Mesendoderm (in vitro differentiated cells): ENCODE data around the gene ACOX1.

ENCODE experiments used
- DNase-seq: peaks from one replicate; pipeline ENCODE4 v3.0.0; 2013
- H2AK5ac ChIP-seq: 2 replicates; pipeline ENCODE4 v1.6.1; 2013; ENCODE audit warnings: low read length, inconsistent platforms
- H2BK120ac ChIP-seq: 2 replicates; pipeline ENCODE4 v1.6.1; 2013; ENCODE audit warnings: low read depth, mild to moderate bottlenecking, low read length, moderate library complexity, mixed read lengths
- H2BK15ac ChIP-seq: replicated peaks from 2 replicates; pipeline ENCODE4 v1.6.1; 2013; ENCODE audit warnings: low read depth, mild to moderate bottlenecking, moderate library complexity
- H2BK5ac ChIP-seq: 2 replicates; pipeline ENCODE4 v1.6.1; 2013; ENCODE audit warnings: low read length, inconsistent platforms
- H3K18ac ChIP-seq: 2 replicates; pipeline ENCODE4 v1.6.1; 2013; ENCODE audit warnings: mild to moderate bottlenecking, low read length, mixed read lengths
- H3K23ac ChIP-seq: one replicate; pipeline ENCODE4 v1.6.1; 2013; ENCODE audit warnings: low read length
- H3K27ac ChIP-seq: 2 replicates; pipeline ENCODE4 v1.5.1; 2013; ENCODE audit warnings: low read depth, mild to moderate bottlenecking, inconsistent platforms, low read length, moderate library complexity
- H3K27me3 ChIP-seq: 2 replicates; pipeline ENCODE4 v1.6.1; 2013; ENCODE audit warnings: low read length, control low read depth, mild to moderate bottlenecking, inconsistent platforms; ENCODE audit not compliant: insufficient read depth, poor library complexity
- H3K36me3 ChIP-seq: 2 replicates; pipeline ENCODE4 v1.6.1; 2013; ENCODE audit warnings: low read length, inconsistent platforms; ENCODE audit not compliant: control insufficient read depth, insufficient read depth
- H3K4ac ChIP-seq: one replicate; pipeline ENCODE4 v1.6.1; 2013; ENCODE audit warnings: low read depth, mild to moderate bottlenecking, low read length, moderate library complexity
- H3K4me1 ChIP-seq: 2 replicates; pipeline ENCODE4 v1.6.1; 2013; ENCODE audit warnings: low read depth, low read length, inconsistent platforms; ENCODE audit not compliant: control insufficient read depth
- H3K4me2 ChIP-seq: 2 replicates; pipeline ENCODE4 v1.6.1; 2013; ENCODE audit warnings: low read length
- H3K4me3 ChIP-seq: 2 replicates; pipeline ENCODE4 v1.5.1; 2013; ENCODE audit warnings: mild to moderate bottlenecking, low read length
- H3K56ac ChIP-seq: one replicate; pipeline ENCODE4 v1.6.1; 2013; ENCODE audit warnings: low read length
- H3K79me1 ChIP-seq: 2 replicates; pipeline ENCODE4 v1.6.1; 2013; ENCODE audit warnings: low read length, inconsistent platforms
- H3K79me2 ChIP-seq: 2 replicates; pipeline ENCODE4 v1.6.1; 2013; ENCODE audit warnings: mild to moderate bottlenecking, low read length; ENCODE audit not compliant: control insufficient read depth, insufficient read depth
- H3K9ac ChIP-seq: 2 replicates; pipeline ENCODE4 v1.6.1; 2013; ENCODE audit warnings: low read length, inconsistent platforms
- H4K5ac ChIP-seq: one replicate; pipeline ENCODE4 v1.6.1; 2013; ENCODE audit warnings: low read length
- H4K8ac ChIP-seq: one replicate; pipeline ENCODE4 v1.6.1; 2013; ENCODE audit warnings: low read depth, mild to moderate bottlenecking, control low read depth, low read length, moderate library complexity
- WGBS: extraction: QIAGEN DNeasy Blood & Tissue Kit; methylation state at CpG from one replicate; pipeline ENCODE4 v1.1.7; 2013; ENCODE audit warnings: low lambda C conversion rate, missing lambda C conversion rate; ENCODE audit not compliant: insufficient coverage; ENCODE audit errors: extremely low coverage; 5-methylcytosine and 5-hydroxymethylcytosine counted together

Gene ACOX1

DNA sequence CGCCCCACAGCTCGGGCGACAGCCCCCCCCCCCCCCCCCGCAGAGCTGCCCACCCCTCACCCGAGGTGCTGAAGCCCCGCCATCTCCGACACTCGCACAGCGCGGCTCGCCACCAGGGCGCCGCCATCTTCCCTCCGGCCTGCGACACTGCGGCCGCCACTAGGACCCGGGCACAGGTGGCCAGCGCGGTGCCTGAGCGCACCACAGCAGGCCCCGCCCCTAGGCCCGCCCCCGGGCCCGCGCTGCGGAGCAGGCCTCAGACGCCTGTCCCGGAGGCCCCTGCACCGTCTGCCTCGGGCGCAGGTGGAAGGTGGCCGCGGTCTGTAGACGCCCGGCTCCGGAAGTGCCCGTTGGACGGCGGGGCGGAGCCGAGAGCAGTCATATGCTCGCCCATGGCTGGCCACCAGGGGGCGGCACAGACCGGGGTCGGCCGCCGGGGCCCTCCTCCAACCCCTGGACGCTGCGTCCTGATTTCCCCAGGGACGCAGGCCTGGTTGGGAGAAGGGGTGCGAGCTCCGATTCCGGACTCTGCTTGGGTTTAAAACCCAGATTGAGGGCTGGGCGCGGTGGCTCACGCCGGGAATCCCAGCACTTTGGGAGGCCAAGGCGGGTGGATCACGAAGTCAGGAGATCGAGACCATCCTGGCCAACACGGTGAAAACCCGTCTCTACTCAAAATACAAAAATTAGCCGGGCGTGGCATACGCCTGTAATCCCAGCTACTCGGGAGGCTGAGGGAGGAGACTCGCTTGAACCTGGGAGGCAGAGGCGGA lies 74.0 kb downstream of the ACOX1 start, which contains the start of gene MRPL38:
Gene MRPL38, minus strand, starts transcription at position 136 of the 773 bp plus-strand sequence. Its CDS starts 9 bp downstream, at position 127.
- Histone ChIP-seq H3K27me3 (no peaks in the 10 kb centered on the region), H3K4ac (peak within 1 kb of the TSS; percentile 64), H2AK5ac (no peak within 1 kb of the TSS), H3K18ac (peak within 1 kb of the TSS; percentile 65), H2BK120ac (no peak within 1 kb of the TSS), H2BK5ac (no peak within 1 kb of the TSS), H3K79me2 (peaks cover 5% of the 10 kb centered on the region), H4K5ac (no peak within 1 kb of the TSS), H3K23ac (no peak within 1 kb of the TSS), H3K79me1 (peaks cover 2% of the 10 kb centered on the region), H2BK15ac (no peak within 1 kb of the TSS), H3K36me3 (peaks cover 9% of the 10 kb centered on the region), H3K56ac (peak within 1 kb of the TSS; percentile 98), H3K4me1 (no peaks in the 10 kb centered on the region), H3K4me3 (peak within 1 kb of the TSS; percentile 95), H4K8ac (no peak within 1 kb of the TSS), H3K9ac (peak within 1 kb of the TSS; percentile 83), H3K27ac (peak within 1 kb of the TSS; percentile 77), H3K4me2 (peak within 1 kb of the TSS; percentile 89)
- WGBS: no CpG with 5 or more reads among the region's 69 CpGs
- DNase-seq: peak; percentile 98

GRCh38 chr17:75902406-75902805 lies 76.6 kb downstream of the ACOX1 start:
- no peaks in the 10 kb centered on the region for H3K27me3 ChIP-seq
- no peak overlapping the region for H3K56ac ChIP-seq
- no peak overlapping the region for H3K27ac ChIP-seq
- H3K4me2 ChIP-seq: no peak overlapping the region
- H3K4ac ChIP-seq: no peak overlapping the region
- no peak overlapping the region for H3K4me3 ChIP-seq
- no peaks in the 10 kb centered on the region for H3K4me1 ChIP-seq
- no CpG with 5 or more reads among the region's 6 CpGs for WGBS
- H2BK5ac ChIP-seq: no peak overlapping the region
- no peak overlapping the region for H2BK120ac ChIP-seq
- peaks cover 12% of the 10 kb centered on the region for H3K36me3 ChIP-seq
- no peak overlapping the region for H4K5ac ChIP-seq
- no peak overlapping the region for H4K8ac ChIP-seq
- no peak overlapping the region for H3K18ac ChIP-seq
- H2AK5ac ChIP-seq: no peak overlapping the region
- H3K79me2 ChIP-seq: peaks cover 5% of the 10 kb centered on the region
- peaks cover 2% of the 10 kb centered on the region for H3K79me1 ChIP-seq
- no peak overlapping the region for H2BK15ac ChIP-seq
- DNase-seq: no peak
- H3K9ac ChIP-seq: no peak overlapping the region
- no peak overlapping the region for H3K23ac ChIP-seq

- H3K4me3 ChIP-seq: no peak overlapping the region
- no peak for DNase-seq
- no peaks in the 10 kb centered on the region for H3K4me1 ChIP-seq
- H2AK5ac ChIP-seq: no peak overlapping the region
- H3K4ac ChIP-seq: no peak overlapping the region
- no CpG with 5 or more reads among the region's 18 CpGs for WGBS
- H3K79me2 ChIP-seq: peaks cover 5% of the 10 kb centered on the region
- H2BK15ac ChIP-seq: no peak overlapping the region
- peaks cover 2% of the 10 kb centered on the region for H3K79me1 ChIP-seq
- H3K36me3 ChIP-seq: peaks cover 12% of the 10 kb centered on the region
- H3K56ac ChIP-seq: no peak overlapping the region
- no peak overlapping the region for H4K8ac ChIP-seq
- no peak overlapping the region for H3K23ac ChIP-seq
- H2BK5ac ChIP-seq: no peak overlapping the region
- H3K4me2 ChIP-seq: no peak overlapping the region
- no peak overlapping the region for H4K5ac ChIP-seq
- no peak overlapping the region for H3K18ac ChIP-seq
- no peak overlapping the region for H3K27ac ChIP-seq
- H2BK120ac ChIP-seq: no peak overlapping the region
- H3K27me3 ChIP-seq: no peaks in the 10 kb centered on the region
- no peak overlapping the region for H3K9ac ChIP-seq
Measured at GRCh38 chr17:75901727-75902126, 77.2 kb downstream of the ACOX1 start.

DNA sequence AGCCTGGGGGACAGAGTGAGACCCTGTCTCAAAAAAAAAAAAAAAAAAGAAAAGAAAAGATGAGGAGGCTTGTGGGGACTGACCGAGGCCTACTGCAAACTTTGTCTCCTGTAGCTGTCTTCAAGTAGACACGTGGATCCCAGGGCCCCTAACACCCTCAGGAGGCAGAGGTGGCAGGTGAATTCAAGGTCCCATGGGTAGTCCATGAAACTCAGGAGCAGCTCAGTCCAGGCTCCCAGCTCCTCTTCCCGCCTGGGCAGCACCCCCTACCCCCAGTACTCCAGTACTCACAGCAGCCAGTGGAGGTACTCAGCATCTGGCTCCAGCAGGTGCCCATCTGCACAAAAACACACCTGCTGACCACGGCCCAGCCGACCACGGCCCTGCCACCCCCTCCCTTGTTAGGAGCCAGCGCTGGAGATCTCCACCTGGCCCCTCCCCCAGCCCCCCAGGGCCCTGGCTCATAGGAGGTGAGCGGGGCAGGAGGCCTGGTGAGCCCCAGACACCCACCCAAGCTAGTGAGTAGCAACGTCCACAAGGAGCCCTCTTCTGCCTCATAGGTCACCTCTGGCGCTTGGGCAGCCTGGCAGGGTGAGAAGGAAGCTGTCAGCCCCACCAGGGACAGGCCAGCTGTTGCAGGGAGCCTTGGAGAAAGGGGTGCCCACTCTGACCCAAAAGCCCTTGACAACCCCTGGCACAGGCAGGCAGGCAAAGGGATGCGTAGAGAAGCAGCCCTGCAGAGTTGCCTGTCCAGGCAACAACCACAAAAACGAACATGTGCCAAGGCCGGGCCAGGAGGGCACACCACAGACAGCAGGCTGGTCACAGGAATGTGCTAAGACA lies 78.1 kb downstream of the ACOX1 start:
- H2BK15ac ChIP-seq: no peak overlapping the region
- H3K36me3 ChIP-seq: peaks cover 12% of the 10 kb centered on the region
- H3K79me1 ChIP-seq: peaks cover 2% of the 10 kb centered on the region
- H4K5ac ChIP-seq: no peak overlapping the region
- H3K4me3 ChIP-seq: no peak overlapping the region
- no peaks in the 10 kb centered on the region for H3K4me1 ChIP-seq
- H3K4me2 ChIP-seq: no peak overlapping the region
- H2BK5ac ChIP-seq: no peak overlapping the region
- no peaks in the 10 kb centered on the region for H3K27me3 ChIP-seq
- H3K9ac ChIP-seq: no peak overlapping the region
- no peak overlapping the region for H3K56ac ChIP-seq
- DNase-seq: no peak
- no peak overlapping the region for H3K27ac ChIP-seq
- no peak overlapping the region for H2BK120ac ChIP-seq
- H4K8ac ChIP-seq: no peak overlapping the region
- H3K79me2 ChIP-seq: peaks cover 5% of the 10 kb centered on the region
- no peak overlapping the region for H3K4ac ChIP-seq
- no CpG with 5 or more reads among the region's 13 CpGs for WGBS
- no peak overlapping the region for H3K18ac ChIP-seq
- no peak overlapping the region for H2AK5ac ChIP-seq
- no peak overlapping the region for H3K23ac ChIP-seq

GRCh38 chr17:75899767-75900468 lies 79.0 kb downstream of the ACOX1 start:
- Histone ChIP-seq H3K4me3 (no peak overlapping the region), H4K8ac (no peak overlapping the region), H3K27me3 (no peaks in the 10 kb centered on the region), H3K79me1 (peaks cover 6% of the 10 kb centered on the region), H2BK120ac (no peak overlapping the region), H3K4me2 (no peak overlapping the region), H3K27ac (no peak overlapping the region), H2AK5ac (no peak overlapping the region), H3K9ac (no peak overlapping the region), H3K23ac (no peak overlapping the region), H2BK15ac (no peak overlapping the region), H3K56ac (no peak overlapping the region), H4K5ac (no peak overlapping the region), H3K36me3 (peaks cover 12% of the 10 kb centered on the region), H3K18ac (no peak overlapping the region), H3K79me2 (peaks cover 13% of the 10 kb centered on the region), H2BK5ac (no peak overlapping the region), H3K4me1 (peaks cover 4% of the 10 kb centered on the region), H3K4ac (no peak overlapping the region)
- WGBS: no CpG with 5 or more reads among the region's 23 CpGs
- no peak for DNase-seq
